Hematopoietic multipotent progenitor cell (in vitro differentiated cells): ENCODE data around the gene FAU. TPM values are rescaled to one million over a fixed set of nuclear protein-coding genes. Genes with fewer than 3 reads are reported as not detected.
"Not testable (repeated sequence)": the region's sequence is repeated elsewhere in the genome, so short reads cannot be mapped to it uniquely, and the experiment has no call there.

Experiments used
- DNase-seq, 3 donors: peaks; one replicate each; pipeline ENCODE4 v3.0.0-alpha.2; 2011 to 2015; ENCODE audit warnings: low read depth in 2 of 3, low spot score in 2 of 3
- total RNA-seq: library from RNA; depleted of rRNA; stranded (reverse); fragments of >200 nt; gene quantifications from one replicate; pipeline ENCODE4 v1.2.3, GENCODE V29; 2012

Gene FAU
- total RNA-seq = 655 TPM

DNA sequence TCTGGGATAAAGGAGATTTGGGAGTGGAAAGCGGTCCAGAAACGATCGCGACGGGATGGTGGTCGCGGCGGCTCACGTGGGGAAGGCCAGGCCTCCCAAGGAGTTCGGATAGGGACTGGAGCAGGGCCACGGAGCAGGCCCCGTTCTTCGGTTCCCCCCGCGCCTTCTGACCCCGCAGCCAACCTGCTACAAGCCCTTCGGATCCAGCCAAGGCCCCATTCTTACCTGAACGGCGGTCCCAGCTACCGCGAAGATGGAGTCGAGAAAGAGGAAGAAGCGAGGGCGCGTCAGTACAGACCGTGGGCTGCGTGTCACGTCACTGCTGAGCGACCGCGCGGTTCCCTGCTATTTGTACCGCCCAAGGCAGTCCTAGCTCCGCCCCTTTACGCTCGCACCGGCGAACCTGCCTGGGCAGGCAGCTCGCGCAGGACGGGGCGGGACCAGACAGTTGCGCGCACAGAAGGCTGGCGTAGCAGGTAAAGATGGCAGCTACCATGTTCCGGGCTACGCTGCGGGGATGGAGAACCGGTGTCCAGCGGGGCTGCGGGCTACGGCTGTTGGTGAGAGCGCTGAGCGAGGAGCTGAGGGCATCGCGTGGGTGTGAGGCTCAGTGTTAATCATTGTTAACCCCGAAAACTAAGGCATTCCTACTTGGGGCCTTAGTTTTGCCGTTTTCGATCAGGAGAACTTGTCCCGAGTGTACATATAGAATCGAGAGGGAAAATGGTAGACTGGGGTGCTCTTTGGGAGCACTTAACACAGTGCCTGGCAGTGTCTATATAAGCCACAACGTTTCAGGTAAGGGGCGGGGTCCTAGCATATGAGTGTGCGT, at the start of gene FAU, which contains the start of gene MRPL49:
Gene FAU, minus strand, starts transcription at position 270 of the 832 bp plus-strand sequence. CDS start 321 bp downstream, outside the sequence.
Gene MRPL49, plus strand, starts transcription at position 457 of the 832 bp plus-strand sequence. Its CDS starts 26 bp downstream, at position 483.
- peak; percentile 92 to 99 (median 98) for DNase-seq

DNA sequence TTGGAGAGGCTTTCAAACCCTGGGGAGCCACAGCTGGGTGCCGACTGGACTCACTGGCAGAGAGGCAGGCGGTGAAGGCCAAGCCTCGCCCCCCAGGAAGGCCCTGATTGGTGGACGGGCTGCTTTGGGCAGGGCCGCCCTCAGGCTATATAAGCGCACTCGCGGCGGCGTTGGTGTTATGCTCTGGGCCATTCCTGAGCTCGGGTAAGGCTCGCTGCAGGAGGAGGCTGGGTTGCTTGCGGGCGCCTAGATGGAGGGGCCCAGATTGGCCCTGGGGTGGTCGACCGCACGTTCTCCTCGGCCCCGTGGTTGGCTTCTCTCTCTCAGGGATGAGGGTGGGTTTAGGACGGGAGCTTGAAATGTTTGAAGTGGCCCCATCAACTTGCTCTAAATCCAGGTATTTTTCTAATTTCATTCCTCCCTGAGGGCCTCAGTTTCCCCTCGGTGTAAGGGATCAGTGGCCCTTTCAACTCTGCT, 48.2 kb upstream of the FAU start, which contains the start of gene SPDYC:
Gene SPDYC, plus strand, starts transcription at position 176 of the 477 bp plus-strand sequence. CDS start 1,125 bp downstream, outside the sequence.
- no peak for DNase-seq

DNA sequence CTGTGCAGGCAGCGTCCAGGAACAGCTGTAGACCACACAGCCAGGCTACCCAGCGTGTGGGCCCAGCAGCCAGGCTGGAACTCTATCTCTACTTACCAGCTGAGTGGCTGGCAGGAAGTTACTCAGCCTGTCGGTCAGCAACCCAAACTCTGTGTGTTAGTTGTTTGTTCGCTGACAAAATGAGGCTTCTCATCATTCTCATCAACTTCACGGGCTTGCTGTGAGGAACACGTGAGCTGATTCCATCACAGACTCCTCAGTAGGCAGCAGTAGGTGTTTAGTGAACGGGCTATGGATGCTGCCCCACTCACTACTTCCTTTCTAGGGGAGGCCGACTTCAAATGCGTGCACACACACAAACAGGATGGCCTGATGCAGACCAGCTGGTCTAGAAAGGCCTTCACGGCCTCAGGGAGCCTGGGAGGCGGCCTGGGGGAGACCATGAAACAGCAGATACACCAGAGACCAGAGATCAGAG, 47.3 kb upstream of the FAU start:
- DNase-seq = peak in 2 of 3 donors; percentile 81 to 91

DNA sequence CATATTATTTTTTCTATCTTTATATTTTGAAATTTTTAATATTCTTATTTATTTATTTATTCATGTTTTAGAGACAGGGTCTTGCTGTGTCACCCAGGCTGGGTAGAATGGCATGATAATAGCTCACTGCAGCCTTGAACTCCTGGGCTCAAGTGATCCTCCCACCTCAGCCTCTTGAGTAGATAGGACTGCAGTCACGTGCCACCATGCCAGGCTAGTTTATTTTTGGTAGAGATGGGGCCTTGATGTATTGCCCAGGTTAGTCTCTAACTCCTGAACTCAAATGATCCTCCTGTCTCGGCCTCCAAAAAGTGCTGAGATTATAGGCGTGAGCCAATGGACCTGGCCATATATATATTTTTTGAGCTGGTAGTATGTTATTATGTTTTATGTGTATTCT, 45.7 kb upstream of the FAU start:
- DNase-seq = no peak

DNA sequence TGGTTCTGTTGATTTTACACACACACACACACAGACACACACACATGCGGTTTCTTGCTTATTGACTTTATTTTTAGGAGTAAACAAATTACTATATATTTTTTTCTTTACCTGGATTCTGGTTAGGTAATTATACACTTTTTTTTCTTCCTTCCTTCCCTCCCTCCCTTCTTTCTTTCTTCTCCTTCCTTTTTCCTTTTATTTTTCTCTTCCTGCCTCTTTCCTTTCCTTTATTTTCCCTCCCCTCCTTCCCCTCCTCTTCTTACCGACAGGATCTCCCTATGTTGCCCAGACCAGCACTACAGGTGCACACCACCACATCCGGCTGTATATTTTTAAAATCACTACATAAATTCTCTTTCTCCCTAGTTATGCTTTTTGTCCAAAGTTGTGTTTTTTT, 45.0 kb upstream of the FAU start:
- no peak for DNase-seq

DNA sequence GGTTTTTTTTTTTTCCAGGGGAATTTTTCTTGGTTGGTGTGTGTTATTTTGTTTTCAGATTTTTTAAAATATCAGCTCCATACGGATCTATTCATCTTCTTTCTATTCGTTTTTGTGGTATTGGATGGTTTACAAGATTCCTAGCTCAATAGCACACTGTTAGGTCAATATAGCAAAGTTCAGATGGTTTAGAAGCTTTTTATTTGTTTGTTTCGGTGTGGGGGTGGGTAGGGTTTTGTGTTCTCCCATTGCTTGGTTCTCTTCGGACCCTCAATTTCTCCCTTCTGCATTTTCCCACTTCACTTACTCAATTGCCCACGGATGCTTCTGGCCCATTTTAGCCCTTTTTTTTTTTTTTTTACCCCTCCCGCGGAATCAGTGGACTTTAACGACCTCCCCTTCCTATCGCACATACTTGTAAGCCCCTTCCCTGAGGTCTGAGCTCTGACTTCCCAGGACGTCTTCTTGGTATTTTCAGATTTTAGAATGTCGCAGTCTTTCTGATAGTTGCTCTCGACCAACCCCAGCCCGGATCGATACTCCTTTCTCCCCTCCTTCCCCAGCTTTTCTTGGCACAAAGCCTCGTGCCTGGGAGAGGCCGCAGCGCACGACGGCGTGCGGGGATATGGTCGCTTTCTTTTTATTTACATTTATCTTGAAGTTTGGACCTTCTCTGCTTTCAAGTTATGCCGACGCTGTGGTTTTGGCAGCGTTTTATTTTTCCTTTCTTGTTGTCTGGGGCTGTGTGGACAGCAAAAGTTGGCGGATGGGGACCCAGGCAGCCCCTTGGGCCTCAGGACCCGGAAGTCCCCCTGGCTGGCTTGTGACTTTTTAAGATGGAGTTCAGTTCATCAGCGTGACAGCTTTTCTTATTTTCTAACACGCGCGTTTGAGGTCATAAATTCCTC, 43.7 kb upstream of the FAU start:
- no peak for DNase-seq

DNA sequence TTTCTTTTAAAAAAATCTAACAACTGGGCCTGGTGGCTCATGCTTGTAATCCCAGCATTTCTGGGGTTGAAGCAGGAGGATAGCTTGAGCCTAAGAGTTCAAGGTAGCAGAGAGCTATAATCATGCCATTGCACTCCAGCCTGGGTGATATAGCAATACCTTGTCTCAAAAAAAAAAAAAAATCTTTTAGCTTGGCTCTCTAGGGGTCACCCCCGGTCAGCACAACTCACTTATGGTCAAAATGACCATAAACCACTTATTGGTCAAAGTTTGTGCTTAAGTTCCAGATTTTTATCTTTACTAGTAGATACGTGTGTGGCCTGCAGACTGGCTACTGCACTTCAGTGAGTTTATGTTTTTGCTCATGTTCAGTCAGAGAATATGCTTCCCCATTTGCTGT, 41.8 kb upstream of the FAU start:
- no peak for DNase-seq

DNA sequence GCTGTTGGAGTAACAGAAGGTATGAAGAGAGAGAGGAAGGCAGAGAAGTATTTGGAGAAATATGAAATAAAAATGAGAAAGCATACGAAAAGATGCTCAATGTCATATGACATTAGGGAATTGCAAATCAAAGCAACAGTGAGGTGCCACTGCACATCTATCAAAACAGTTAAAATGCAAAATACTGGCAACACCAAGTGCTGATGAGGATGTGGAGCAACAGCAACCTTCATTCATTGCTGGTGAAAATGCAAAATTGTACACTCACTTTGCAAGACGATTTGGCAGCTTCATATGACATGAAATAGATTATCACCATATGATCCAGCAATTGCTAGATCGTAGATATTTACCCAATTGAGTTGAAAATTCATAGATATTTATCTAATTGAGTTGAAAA, 38.7 kb upstream of the FAU start:
- no peak for DNase-seq

DNA sequence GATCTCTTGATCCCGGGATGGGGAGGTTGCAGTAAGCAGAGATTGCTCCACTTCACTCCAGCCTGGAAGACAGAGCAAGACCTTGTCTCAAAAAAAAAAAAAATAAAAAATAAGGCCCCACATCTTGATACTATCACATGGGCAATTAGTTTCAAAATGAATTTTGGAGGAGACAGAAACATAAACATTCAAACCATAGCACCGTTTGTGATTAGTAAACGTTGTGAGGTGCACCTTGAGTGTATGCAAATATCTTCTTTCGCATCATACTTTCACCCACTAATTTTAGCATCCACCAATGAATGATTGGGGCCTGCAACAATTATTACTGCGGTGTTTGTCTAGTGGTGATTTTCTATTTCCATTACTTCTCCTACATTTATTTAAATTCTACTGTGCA, 37.1 kb upstream of the FAU start:
- DNase-seq = no peak

DNA sequence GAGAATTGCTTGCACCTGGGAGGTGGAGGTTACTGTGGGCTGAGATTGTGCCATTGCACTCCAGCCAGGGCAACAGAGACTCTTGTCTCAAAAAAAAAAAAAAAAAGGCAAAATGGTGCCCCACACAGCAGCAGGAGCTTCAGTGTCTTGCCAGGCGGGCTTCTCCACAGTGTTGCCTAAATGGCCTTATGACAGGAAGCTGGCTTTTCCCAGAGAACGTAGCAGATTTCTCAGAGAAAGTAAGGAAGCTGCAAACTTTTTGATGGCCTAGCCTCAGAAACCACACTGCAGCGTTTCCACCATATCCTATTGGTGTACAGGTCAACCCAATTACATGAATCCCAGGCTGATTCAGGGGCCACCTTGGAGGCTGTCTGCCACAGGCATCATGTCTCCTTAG, 35.4 kb upstream of the FAU start:
- DNase-seq = no peak

DNA sequence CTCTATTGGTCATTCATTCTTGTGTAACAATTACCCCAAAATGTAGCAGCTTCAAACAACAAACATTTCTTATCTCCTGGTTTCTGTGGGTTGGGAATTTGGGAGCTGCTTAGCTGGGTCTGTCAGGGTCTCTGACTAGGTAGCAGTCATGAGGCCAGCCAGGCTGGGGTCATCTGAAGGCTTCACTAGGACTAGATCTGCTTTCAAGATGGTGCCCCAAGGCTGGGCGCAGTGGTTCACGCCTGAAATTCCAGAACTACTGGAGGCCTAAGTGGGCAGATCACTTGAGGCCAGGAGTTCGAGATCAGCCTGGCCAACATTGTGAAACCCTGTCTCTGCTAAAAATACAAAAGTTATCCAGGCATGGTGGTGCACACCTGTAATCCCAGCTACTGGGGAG, 35.0 kb upstream of the FAU start:
- DNase-seq = no peak

DNA sequence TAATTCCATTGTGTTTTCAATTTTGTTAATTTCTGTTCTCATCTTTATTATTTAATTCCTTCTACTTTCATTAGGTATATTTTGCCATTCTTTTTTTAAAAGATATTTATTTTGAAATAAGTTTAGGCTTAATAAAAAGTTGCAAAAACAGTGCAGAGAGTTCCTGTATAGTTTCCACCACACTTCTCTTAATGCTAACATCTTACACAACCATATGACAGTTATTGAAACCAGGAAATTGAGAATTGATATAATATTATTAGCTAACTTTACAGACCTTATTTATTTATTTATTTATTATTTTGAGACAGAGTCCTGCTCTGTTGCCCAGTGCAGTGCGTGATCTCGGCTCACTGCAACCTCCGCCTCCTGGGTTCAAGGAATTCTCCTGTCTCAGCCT, 34.3 kb upstream of the FAU start:
- no peak for DNase-seq

DNA sequence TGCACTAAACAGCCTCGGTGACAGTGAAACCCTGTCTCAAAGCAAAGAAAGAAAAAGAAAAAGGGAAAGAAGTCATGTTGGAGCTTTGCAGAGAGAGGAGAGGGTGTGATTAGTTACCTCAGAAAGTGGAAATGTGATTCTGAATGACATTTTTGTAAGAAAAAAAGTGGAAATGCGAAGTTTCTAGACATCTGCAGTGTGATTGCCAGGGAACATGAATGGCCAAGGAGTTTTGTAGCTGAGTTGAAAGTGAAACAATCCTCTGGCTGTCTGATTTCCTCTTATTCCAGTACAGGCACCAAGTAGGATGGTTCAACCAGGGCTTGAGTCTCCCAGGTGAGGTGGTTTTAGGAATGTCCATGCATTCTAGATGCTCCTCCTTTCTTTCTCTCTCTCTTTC, 30.2 kb upstream of the FAU start:
- DNase-seq = peak in 1 of 3 donors; percentile 31

DNA sequence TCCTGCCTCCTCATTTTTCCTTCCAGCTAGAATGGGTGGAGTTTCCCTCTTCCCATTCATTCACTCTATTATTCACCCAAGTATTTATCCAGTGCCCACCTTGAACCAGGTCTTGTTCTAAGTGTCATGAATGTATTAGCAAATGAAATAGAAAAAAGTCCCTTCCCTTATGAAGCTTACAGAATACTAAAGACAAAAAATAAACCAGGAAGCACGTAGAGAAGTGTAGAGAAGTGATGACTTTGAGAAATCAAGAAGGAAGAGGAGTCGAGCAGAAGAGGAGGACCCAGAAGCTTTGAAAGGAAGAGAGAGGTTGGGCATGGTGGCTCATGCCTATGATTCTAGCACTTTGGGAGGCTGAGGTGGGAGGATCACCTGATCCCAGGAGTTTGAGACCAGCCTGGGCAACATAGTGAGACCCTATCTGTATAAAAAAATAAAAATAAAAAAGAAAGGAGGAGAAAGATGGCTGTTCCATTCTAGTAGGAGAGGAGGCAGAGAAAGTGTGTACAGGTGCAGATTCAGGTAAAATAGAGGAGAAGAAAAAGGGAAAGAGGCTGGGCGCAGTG, 29.5 kb upstream of the FAU start:
- DNase-seq = peak in 1 of 3 donors; percentile 33

DNA sequence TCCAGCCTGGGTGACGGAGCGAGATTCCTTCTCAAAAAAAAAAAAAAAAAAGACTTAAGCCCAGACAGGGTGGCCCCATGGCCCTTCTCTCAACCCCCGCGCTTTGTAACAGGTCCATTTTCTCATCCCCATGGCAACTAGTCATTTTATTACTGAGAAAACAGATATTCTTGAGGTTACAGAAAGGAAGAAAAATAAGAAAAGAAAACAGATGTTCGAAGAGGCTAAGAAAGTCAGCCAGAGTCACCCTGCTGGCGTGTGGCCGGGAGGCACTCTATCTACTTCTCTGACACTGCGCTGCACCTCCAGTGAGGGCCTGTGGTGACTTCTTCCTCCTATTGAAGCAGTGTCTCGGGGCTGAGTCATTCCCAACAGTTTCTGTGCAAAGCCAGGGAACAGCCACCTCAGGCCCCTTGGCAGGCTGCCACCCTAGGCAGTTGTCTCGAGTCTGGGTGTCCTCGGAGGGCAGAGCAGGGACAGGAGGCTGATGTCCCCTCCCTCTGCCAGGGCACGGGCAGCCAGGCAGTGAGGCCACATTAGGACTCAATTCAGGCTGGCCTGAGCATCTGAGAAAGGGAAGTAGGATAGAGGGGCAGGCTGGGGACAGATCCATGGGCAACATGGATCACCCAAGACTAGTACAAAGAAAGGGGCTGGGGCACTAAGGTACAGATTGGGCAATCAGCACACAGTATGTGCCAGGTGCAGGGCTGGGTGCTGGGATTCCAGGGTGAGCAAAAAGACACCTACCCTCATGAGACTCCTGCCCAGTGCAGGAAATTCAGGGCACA, 28.8 kb upstream of the FAU start:
- DNase-seq = peak in 2 of 3 donors; percentile 99

DNA sequence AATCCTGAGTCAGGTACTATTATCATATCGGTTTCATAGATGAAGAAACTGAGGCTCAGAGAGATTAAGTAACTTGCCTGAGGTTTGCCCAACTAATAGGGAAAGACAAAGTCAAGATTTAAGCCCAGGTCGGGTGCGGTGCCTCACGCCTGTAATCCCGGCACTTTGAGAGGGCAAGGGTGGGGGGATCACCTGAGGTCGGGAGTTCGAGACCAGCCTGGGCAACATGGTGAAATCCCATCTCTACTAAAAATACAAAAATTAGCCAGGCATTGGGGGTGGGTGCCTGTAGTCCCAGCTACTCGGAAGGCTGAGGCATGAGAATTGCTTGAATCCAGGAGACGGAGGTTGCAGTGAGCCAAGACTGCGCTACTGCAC, 28.2 kb upstream of the FAU start:
- not testable (repeated sequence) for DNase-seq

DNA sequence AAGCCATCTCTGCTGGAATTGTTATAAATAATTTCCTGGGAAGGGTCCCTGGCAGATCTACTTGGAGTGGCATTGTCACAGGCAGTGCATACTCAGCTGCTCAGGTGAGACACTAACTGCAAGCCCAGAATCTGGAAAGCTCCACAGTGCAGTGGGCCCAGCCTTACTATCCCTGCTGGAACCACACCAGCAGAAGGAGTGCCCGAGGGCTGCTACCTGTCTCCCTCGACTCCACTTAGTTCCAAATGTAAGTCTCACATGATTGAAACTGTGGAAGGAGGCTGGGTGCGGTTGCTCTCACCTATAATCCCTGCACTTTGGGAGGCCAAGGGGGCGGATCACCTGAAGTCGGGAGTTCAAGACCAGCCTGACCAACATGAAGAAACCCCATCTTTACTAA, 26.7 kb upstream of the FAU start:
- no peak for DNase-seq

DNA sequence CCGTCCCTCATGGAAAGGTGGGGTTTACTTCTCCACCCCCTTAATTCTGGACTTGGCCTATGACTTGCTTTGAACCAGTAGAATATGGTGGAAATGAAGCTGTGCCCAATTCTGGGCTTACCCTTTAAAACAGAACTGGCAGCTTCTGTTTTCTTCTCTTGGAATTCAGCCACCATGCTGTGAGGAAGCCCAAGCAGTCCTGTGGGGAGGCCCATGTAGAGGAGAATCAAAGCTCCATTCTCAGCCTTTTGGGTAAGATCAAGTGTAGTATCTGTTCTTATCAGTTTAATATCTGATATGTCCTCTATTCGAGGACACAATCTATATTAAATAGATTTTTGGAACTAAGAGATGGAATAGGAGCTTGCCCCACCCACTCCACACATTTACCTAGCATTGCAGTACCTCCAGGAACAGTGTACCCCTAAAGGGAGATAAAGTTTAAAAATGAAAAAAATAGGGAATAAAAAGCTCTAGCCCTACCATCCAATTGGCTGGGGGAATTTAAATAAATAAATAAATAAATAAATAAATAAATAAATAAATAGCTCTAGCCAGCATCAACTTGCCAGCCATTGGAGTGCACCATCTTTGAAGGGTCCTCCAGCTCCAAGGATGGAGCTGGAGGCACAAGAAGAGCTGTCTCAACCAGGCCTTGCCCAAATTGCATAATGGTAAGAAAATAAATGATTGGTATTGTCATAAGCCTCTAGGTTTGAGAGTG, 25.6 kb upstream of the FAU start:
- DNase-seq = no peak

DNA sequence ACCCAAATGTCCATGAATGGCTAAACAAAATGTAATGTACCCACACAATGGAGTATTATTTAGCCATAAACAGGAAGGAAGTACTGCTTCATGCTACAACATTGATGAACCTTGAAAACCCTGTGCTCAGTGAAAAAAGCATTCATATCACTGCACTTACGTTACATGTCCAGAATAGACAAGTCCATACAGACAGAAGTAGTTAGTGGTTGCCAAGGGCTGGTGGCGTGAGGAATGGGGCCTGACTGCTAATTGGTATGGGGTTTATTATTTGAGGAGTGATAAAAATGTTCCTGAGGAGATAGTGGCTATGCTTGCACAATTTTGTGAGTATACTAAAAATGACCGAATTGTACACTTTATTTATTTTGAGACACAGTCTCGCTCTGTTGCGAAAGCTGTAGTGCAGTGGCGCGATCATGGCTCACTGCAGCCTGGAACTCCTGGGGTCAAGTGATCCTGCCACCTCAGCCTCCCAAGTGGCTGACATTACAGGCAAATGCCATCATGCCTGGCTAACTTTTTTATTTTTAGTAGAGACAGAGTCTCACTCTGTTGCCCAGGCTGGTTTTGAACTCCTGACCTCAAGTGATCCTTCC, 20.1 kb upstream of the FAU start:
- DNase-seq = no peak
